Activated CD4-positive, alpha-beta T cell treated with anti-CD3 and anti-CD28 coated beads for 24 hours (primary cell): ENCODE data around the gene ASCL5.

Experiments
- DNase-seq, 2 donors: peaks; one replicate each; pipeline ENCODE4 v3.0.0-alpha.2; 2020; ENCODE audit warnings: low read depth in 2 of 2

The ASCL5 gene

GRCh38 chr1:201153474-201154388 lies 26.7 kb upstream of the ASCL5 start:
- no peak for DNase-seq

- DNase-seq, result no peak
These were observed 22.4 kb upstream of the ASCL5 start for GRCh38 chr1:201149400-201149799.

GRCh38 chr1:201147396-201148015 lies 20.5 kb upstream of the ASCL5 start:
- no peak for DNase-seq

- DNase-seq, result no peak
These were observed 19.8 kb upstream of the ASCL5 start for GRCh38 chr1:201146626-201147390.

GRCh38 chr1:201145816-201146215 lies 18.8 kb upstream of the ASCL5 start:
- DNase-seq, result no peak

GRCh38 chr1:201145132-201145531 lies 18.1 kb upstream of the ASCL5 start:
- DNase-seq, result no peak

GRCh38 chr1:201144701-201145100 lies 17.7 kb upstream of the ASCL5 start:
- DNase-seq, result no peak

- DNase-seq, result no peak
These were observed 17.0 kb upstream of the ASCL5 start for GRCh38 chr1:201143726-201144635.

GRCh38 chr1:201142849-201143725 lies 16.1 kb upstream of the ASCL5 start:
- no peak for DNase-seq

- DNase-seq, result no peak
These were observed 15.2 kb upstream of the ASCL5 start for GRCh38 chr1:201142011-201142848.

GRCh38 chr1:201141418-201141817 lies 14.4 kb upstream of the ASCL5 start:
- DNase-seq, result no peak

GRCh38 chr1:201140941-201141260 lies 13.9 kb upstream of the ASCL5 start:
- no peak for DNase-seq

GRCh38 chr1:201140235-201140940 lies 13.4 kb upstream of the ASCL5 start:
- DNase-seq, result no peak

GRCh38 chr1:201139756-201140155 lies 12.8 kb upstream of the ASCL5 start:
- no peak for DNase-seq

- DNase-seq, result no peak
These were observed 12.3 kb upstream of the ASCL5 start for GRCh38 chr1:201139306-201139705.

GRCh38 chr1:201138311-201138840 lies 11.4 kb upstream of the ASCL5 start:
- DNase-seq, result no peak

GRCh38 chr1:201137579-201138310 lies 10.8 kb upstream of the ASCL5 start:
- no peak for DNase-seq

- no peak for DNase-seq
These were observed 10.0 kb upstream of the ASCL5 start for GRCh38 chr1:201137024-201137392.
